ENCODE results near the gene COL5A2.

- TF ChIP-seq CTCF (IDR thresholded peaks at IDR 0.05; ENCODE audit: borderline replicate concordance, extremely low read depth, low read length, poor library complexity, severe bottlenecking), result no peak
- TF ChIP-seq EZH2 (IDR thresholded peaks at IDR 0.05; ENCODE audit: borderline replicate concordance, low read depth, low read length, severe bottlenecking), result no peak
Measured at GRCh38 chr2:189083606-189084005, 96.0 kb downstream of the COL5A2 start.

Data from DND-41 (cell line).